GM19023 (cell line): ENCODE data around the gene SUSD4.
"Not testable (repeated sequence)": the region's sequence is repeated elsewhere in the genome, so short reads cannot be mapped to it uniquely, and the experiment has no call there.

Experiments used
- ATAC-seq: cut with Tn5 transposase; IDR thresholded peaks from one replicate; pipeline ENCODE4 v1.9.1; 2021; ENCODE audit warnings: mild to moderate bottlenecking, moderate library complexity; ENCODE audit not compliant: unreplicated experiment

Gene SUSD4

GRCh38 chr1:223257856-223258550 lies 106.0 kb downstream of the SUSD4 start:
- ATAC-seq: no peak

DNA sequence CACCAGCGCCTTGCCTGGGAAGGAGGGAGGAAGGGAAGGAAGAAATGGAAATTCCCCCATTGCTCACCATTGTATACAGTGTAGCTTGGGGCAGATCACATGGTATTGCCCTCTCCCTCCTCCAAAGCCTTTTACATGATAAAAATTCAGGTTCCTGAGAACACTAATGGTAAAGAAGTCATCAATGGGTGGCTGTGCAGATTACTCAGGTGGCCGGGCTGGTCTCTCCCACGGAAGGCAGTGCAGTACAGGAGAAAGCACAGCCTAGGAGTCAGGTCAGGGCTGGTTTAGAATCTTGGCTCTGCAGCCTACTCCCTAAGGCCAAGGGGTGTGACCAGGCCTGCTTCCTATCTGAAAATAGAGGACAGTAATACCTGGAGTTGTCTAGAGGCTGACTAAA lies 107.9 kb downstream of the SUSD4 start:
- no peak for ATAC-seq

DNA sequence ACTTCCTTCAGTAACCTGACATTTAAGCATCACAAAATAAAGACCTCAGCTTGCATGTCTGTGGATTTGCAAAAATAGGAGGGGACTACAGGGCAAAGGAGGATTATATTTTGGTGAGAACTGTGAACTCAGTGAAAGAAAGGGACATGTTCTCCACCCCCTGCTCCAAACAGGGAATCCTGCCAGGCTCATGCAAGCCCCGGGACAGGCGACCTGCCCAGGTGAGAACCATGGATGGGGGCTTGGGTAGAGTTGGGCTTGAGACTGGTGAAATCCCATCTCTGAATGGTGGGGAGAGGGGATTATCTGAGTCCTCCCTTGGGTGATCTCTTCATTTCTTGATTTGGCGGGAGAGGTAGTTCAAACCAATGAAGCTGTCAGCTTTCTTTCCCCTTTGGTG lies 110.1 kb downstream of the SUSD4 start:
- ATAC-seq: no peak

- ATAC-seq: not testable (repeated sequence)
Observed at GRCh38 chr1:223251387-223251786, 112.6 kb downstream of the SUSD4 start.

GRCh38 chr1:223250632-223251015 lies 113.4 kb downstream of the SUSD4 start:
- ATAC-seq: no peak

- no peak for ATAC-seq
Observed at GRCh38 chr1:223249854-223250631, 113.9 kb downstream of the SUSD4 start.

GRCh38 chr1:223248770-223249140 lies 115.2 kb downstream of the SUSD4 start:
- ATAC-seq: no peak

GRCh38 chr1:223248001-223248769 lies 115.8 kb downstream of the SUSD4 start:
- no peak for ATAC-seq

- no peak for ATAC-seq
Observed at GRCh38 chr1:223246476-223247112, 117.4 kb downstream of the SUSD4 start.

DNA sequence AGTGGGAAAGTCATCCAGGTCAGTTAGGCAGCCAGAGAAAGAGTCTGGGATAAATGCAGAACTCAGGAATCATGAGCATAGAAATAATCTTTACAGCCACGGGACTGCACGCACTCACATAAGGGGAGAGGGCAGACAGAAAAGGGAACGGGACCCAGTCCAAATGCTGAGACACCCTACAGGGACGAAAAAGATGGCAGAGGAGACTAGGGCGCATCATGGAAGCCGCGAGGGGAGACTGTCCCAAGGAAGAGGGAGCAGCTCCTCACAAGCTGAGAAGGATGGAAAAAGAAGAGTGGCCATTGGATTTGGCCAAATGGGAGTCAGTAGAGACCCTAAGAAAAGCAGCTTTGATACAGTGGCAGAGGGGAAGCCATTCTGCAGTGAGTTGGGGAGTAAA lies 118.0 kb downstream of the SUSD4 start:
- no peak for ATAC-seq

GRCh38 chr1:223245411-223245810 lies 118.6 kb downstream of the SUSD4 start:
- no peak for ATAC-seq

DNA sequence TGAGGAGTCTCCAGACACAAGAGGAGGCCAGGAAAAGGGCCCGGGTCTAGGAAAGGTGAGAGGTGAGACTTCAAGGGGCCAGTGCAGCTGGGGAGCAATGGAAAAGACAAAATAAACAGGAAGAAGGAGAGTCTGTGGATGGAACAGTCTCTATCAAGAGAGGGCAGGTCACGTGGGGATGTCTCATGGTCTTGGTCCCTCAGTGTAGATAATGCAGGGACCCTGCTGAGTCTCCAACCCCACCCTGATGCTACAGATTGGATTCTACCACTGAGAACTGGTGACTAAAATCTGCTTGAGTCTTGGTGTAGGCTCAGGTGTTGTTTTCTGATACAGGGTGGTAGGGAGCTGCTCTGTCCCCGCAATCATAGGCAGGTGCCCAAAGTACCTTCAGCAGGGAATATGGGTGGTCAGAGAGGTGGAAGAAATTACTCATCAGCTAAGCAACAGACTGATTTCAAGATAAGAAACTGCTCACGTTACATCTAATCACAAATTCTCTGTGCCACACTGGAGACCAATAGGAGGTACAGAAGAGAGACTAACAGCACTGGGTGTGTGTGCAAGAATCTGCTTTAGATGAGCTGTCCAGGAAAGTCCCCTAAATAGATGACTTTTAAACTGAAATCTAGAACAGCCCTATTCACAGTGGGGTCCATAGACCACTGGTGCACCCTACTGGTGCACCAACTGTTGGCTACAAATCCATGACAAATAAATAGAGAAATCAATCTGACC lies 119.4 kb downstream of the SUSD4 start:
- ATAC-seq: no peak

- ATAC-seq: no peak
Observed at GRCh38 chr1:223243441-223244050, 120.4 kb downstream of the SUSD4 start.

- ATAC-seq: no peak
Observed at GRCh38 chr1:223242971-223243370, 121.0 kb downstream of the SUSD4 start.

DNA sequence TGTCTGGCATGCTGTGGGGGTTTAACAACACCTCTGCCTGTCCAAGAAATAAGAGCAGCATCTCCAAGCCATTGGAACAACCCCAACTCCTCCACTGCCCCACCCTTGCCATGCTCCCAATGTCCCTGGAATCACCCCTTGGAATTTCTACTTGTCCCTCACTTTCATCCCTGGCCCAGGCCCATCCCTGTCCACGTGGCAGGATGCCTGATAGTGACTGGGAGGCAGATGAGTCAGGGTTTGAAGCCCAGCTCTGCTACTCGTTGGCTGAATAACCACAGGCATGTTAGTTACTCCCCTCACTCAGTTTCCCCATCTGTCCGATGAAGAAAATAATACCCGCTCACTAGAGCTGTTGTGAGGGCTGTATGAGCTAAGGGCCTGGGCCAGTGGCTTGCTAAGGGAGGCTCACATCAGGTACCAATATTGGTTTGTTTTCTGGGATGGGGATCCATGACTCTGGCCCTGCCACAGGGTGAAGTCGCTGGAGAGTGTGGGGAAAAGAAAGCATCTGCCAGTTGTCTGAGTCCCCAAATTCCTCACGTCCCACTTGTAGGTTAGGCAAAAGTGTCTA lies 121.5 kb downstream of the SUSD4 start:
- ATAC-seq: no peak

- no peak for ATAC-seq
Observed at GRCh38 chr1:223240122-223240521, 123.9 kb downstream of the SUSD4 start.

DNA sequence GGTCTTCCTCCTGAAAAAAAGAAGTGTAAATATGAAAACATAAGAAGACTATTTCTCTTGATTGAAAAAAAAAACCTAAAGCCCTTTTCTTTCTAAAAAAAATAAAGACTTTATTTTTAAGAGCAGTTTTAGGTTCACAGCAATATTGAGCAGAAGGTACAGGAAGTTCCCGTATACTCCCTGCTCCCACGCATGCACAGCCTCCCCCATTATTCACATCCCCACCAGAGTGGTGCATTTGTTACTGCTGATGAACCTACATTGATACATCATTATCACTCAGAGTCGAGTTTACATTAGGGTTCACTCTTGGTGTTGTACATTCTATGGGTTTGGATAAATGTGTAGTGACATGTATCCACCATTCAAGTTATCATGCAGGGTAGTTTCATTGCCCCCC lies 128.9 kb downstream of the SUSD4 start:
- no peak for ATAC-seq

- ATAC-seq: no peak
Observed at GRCh38 chr1:223234534-223234933, 129.4 kb downstream of the SUSD4 start.

GRCh38 chr1:223234170-223234514 lies 129.8 kb downstream of the SUSD4 start:
- ATAC-seq: no peak
